Neural crest cell (in vitro differentiated cells): ENCODE measurements around the gene SMAD3. TPM values are rescaled to one million over a fixed set of nuclear protein-coding genes. Genes with fewer than 3 reads are reported as not detected.

ENCODE experiments used
- DNase-seq: peaks from one replicate; pipeline ENCODE4 v3.0.0; 2021; ENCODE audit warnings: low read depth, mixed read lengths, low spot score
- H3K27ac Mint-ChIP-seq: one replicate; pipeline ENCODE4 v1.8.0; 2021; ENCODE audit warnings: mild to moderate bottlenecking, mixed read lengths; ENCODE audit not compliant: unreplicated experiment
- H3K27me3 Mint-ChIP-seq: 2 replicates; pipeline ENCODE4 v1.8.0; 2021; ENCODE audit warnings: low read depth, mild to moderate bottlenecking, mixed read lengths
- H3K36me3 Mint-ChIP-seq: 2 replicates; pipeline ENCODE4 v1.8.0; 2021; ENCODE audit warnings: low read depth, mild to moderate bottlenecking, mixed read lengths
- H3K4me1 Mint-ChIP-seq: 2 replicates; pipeline ENCODE4 v1.8.0; 2021; ENCODE audit warnings: mixed read lengths
- H3K4me3 Mint-ChIP-seq: one replicate; pipeline ENCODE4 v1.8.0; 2021; ENCODE audit warnings: mild to moderate bottlenecking, mixed read lengths
- H3K9me3 Mint-ChIP-seq: 2 replicates; pipeline ENCODE4 v1.8.0; 2021; ENCODE audit warnings: mixed read lengths
- CTCF ChIP-seq: fragments of 200-600 bp; sonication (generic); conservative IDR thresholded peaks from 2 replicates; pipeline ENCODE4 v1.5.0; 2021; ENCODE audit warnings: antibody characterized with exemption, mild to moderate bottlenecking
- total RNA-seq: library from RNA; stranded (reverse); gene quantifications from 2 replicates; pipeline ENCODE4 v1.2.1, GENCODE V29; 2021

SMAD3 gene
- total RNA-seq, 1 donor from 2014 or later, result 39.5 TPM

- H3K4me1 Mint-ChIP-seq, result no peaks in the 10 kb centered on the region
- H3K36me3 Mint-ChIP-seq, result peaks cover 14% of the 10 kb centered on the region
- TF ChIP-seq CTCF, result no peak
- DNase-seq, result no peak
- H3K27me3 Mint-ChIP-seq, result no peaks in the 10 kb centered on the region
- H3K9me3 Mint-ChIP-seq, result no peaks in the 10 kb centered on the region
- no peak overlapping the region for H3K4me3 Mint-ChIP-seq
- H3K27ac Mint-ChIP-seq, result no peak overlapping the region
These were observed 122.0 kb downstream of the SMAD3 start for GRCh38 chr15:67187351-67187854.

- H3K36me3 Mint-ChIP-seq, result peaks cover 14% of the 10 kb centered on the region
- no peak overlapping the region for H3K4me3 Mint-ChIP-seq
- H3K27me3 Mint-ChIP-seq, result no peaks in the 10 kb centered on the region
- no peak for TF ChIP-seq CTCF
- H3K27ac Mint-ChIP-seq, result no peak overlapping the region
- H3K4me1 Mint-ChIP-seq, result no peaks in the 10 kb centered on the region
- DNase-seq, result no peak
- no peaks in the 10 kb centered on the region for H3K9me3 Mint-ChIP-seq
These were observed 123.3 kb downstream of the SMAD3 start for GRCh38 chr15:67188551-67189218.

- no peaks in the 10 kb centered on the region for H3K9me3 Mint-ChIP-seq
- peaks cover 17% of the 10 kb centered on the region for H3K36me3 Mint-ChIP-seq
- H3K4me3 Mint-ChIP-seq, result no peak overlapping the region
- H3K27ac Mint-ChIP-seq, result no peak overlapping the region
- no peaks in the 10 kb centered on the region for H3K4me1 Mint-ChIP-seq
- no peak for DNase-seq
- TF ChIP-seq CTCF, result no peak
- no peaks in the 10 kb centered on the region for H3K27me3 Mint-ChIP-seq
These were observed 124.1 kb downstream of the SMAD3 start for GRCh38 chr15:67189326-67190051.

- no peaks in the 10 kb centered on the region for H3K9me3 Mint-ChIP-seq
- DNase-seq, result no peak
- no peaks in the 10 kb centered on the region for H3K4me1 Mint-ChIP-seq
- peaks cover 14% of the 10 kb centered on the region for H3K36me3 Mint-ChIP-seq
- H3K27me3 Mint-ChIP-seq, result no peaks in the 10 kb centered on the region
- H3K4me3 Mint-ChIP-seq, result no peak overlapping the region
- no peak for TF ChIP-seq CTCF
- H3K27ac Mint-ChIP-seq, result no peak overlapping the region
These were observed 124.9 kb downstream of the SMAD3 start for GRCh38 chr15:67190326-67190725.

GRCh38 chr15:67190813-67191212 lies 125.4 kb downstream of the SMAD3 start:
- TF ChIP-seq CTCF, result no peak
- Mint-ChIP-seq H3K9me3 (no peaks in the 10 kb centered on the region), H3K27ac (no peak overlapping the region), H3K27me3 (no peaks in the 10 kb centered on the region), H3K36me3 (peaks cover 17% of the 10 kb centered on the region), H3K4me3 (no peak overlapping the region), H3K4me1 (no peaks in the 10 kb centered on the region)
- DNase-seq, result no peak
